Measurements from ENCODE around the gene PKP2. TPM values are rescaled to one million over a fixed set of nuclear protein-coding genes. Genes with fewer than 3 reads are reported as not detected.

Gene PKP2
- total and polyA plus RNA-seq, 11 donors: 111 to 576 (median 368) TPM

- Histone ChIP-seq H3K27ac (no peak overlapping the region), H3K4me1 (peaks cover 0 to 4% (median 0%) of the 10 kb centered on the region in 12 donors), H3K9me3 (no peaks in the 10 kb centered on the region), H3K27me3 (no peaks in the 10 kb centered on the region), H3K36me3 (no peaks in the 10 kb centered on the region), H3K4me3 (no peak overlapping the region)
- intact Hi-C loops (cut with DNase I): no loop called here
- WGBS, 4 donors: 77 to 84% (median 78%) methylated on average over 9 of the region's 9 CpGs
- no peak for TF ChIP-seq POLR2A (IDR thresholded peaks at IDR 0.05)
- no peak for TF ChIP-seq CTCF (IDR thresholded peaks at IDR 0.05)
- ATAC-seq (no peak), DNase-seq (no peak)
These were observed 10.0 kb upstream of the PKP2 start for GRCh38 chr12:32906399-32907165.

- Histone ChIP-seq H3K9me3 (no peaks in the 10 kb centered on the region), H3K4me3 (no peak overlapping the region), H3K36me3 (no peaks in the 10 kb centered on the region), H3K27ac (no peak overlapping the region), H3K27me3 (no peaks in the 10 kb centered on the region), H3K4me1 (peaks cover 0 to 4% (median 0%) of the 10 kb centered on the region in 12 donors)
- DNase-seq (no peak), ATAC-seq (peak in 3 of 4 donors; percentile 45 to 55 (median 49))
- TF ChIP-seq POLR2A (IDR thresholded peaks at IDR 0.05): no peak
- no peak for TF ChIP-seq CTCF (IDR thresholded peaks at IDR 0.05)
- intact Hi-C loops (cut with DNase I): no loop called here
- 33 to 47% (median 43%) methylated on average over 1 of the region's 1 CpG for WGBS, 4 donors
These were observed 7.2 kb upstream of the PKP2 start for GRCh38 chr12:32903763-32904162.

- ATAC-seq: peak in 1 of 4 donors; percentile 45
- no peaks in the 10 kb centered on the region for H3K9me3 ChIP-seq
- TF ChIP-seq CTCF (IDR thresholded peaks at IDR 0.05): no peak
- TF ChIP-seq POLR2A (IDR thresholded peaks at IDR 0.05): no peak
These were observed 6.7 kb upstream of the PKP2 start for GRCh38 chr12:32903318-32903717.

GRCh38 chr12:32902287-32902997, 5.9 kb upstream of the PKP2 start:
- ATAC-seq: no peak

More at GRCh38 chr12:32903318-32903717, 6.7 kb upstream of the PKP2 start:
- intact Hi-C loops (cut with DNase I): no loop called here
- no peak overlapping the region for H3K27ac ChIP-seq
- no peaks in the 10 kb centered on the region for H3K27me3 ChIP-seq
- H3K4me1 ChIP-seq: peaks cover 0 to 4% (median 0%) of the 10 kb centered on the region in 12 donors
- 47 to 60% (median 53%) methylated on average over 1 of the region's 1 CpG for WGBS, 4 donors
- no peak for DNase-seq
- no peaks in the 10 kb centered on the region for H3K36me3 ChIP-seq
- no peak overlapping the region for H3K4me3 ChIP-seq

More at GRCh38 chr12:32902287-32902997, 5.9 kb upstream of the PKP2 start:
- no peaks in the 10 kb centered on the region for H3K36me3 ChIP-seq
- DNase-seq: no peak
- no peaks in the 10 kb centered on the region for H3K9me3 ChIP-seq
- 83 to 89% (median 87%) methylated on average over 4 of the region's 4 CpGs for WGBS, 4 donors
- no peak for TF ChIP-seq CTCF (IDR thresholded peaks at IDR 0.05)
- no peak for TF ChIP-seq POLR2A (IDR thresholded peaks at IDR 0.05)
- H3K27ac ChIP-seq: no peak overlapping the region
- H3K4me3 ChIP-seq: no peak overlapping the region
- H3K4me1 ChIP-seq: peaks cover 0 to 4% (median 0%) of the 10 kb centered on the region in 12 donors
- intact Hi-C loops (cut with DNase I): no loop called here
- H3K27me3 ChIP-seq: no peaks in the 10 kb centered on the region
